HepG2 (cell line): Measurements from ENCODE around the gene DDX24. TPM values are rescaled to one million over a fixed set of nuclear protein-coding genes. Genes with fewer than 3 reads are reported as not detected.

ENCODE experiments used
- ARID2 ChIP-seq: sonication (generic); formaldehyde crosslinking; IDR thresholded peaks from 2 replicates; pipeline ENCODE4 v1.8.1; 2022; ENCODE audit warnings: mild to moderate bottlenecking, missing genetic modification reagents, borderline replicate concordance
- BCL6 ChIP-seq: IDR thresholded peaks from 2 replicates; pipeline ENCODE4 v1.6.1; 2016; ENCODE audit warnings: missing genetic modification reagents, missing compliant biosample characterization
- CBX2 ChIP-seq, 2 experiments: fragments of 200-600 bp in 1 of 2; sonication (generic); formaldehyde crosslinking in 1 of 2; IDR thresholded peaks; 2 replicates each; pipeline versions ENCODE4 v1.7.0 to v1.8.1; 2018 to 2022; ENCODE audit warnings: low read depth in 2 of 2, low read length in 1 of 2, mild to moderate bottlenecking in 1 of 2, missing genetic modification reagents in 1 of 2
- EP300 ChIP-seq, 3 experiments: sonication (generic) in 1 of 3; formaldehyde crosslinking in 1 of 3; IDR thresholded peaks; 2 replicates each; pipeline versions ENCODE4 v1.5.1 to v1.6.1; 2011 to 2020; ENCODE audit warnings: low read depth in 2 of 3, low read length in 2 of 3, borderline replicate concordance in 1 of 3, improper control_type of control experiment in 1 of 3, mild to moderate bottlenecking in 1 of 3, missing genetic modification reagents in 1 of 3, moderate library complexity in 1 of 3
- ESRRA ChIP-seq: sonication (generic); formaldehyde crosslinking; IDR thresholded peaks from 2 replicates; pipeline ENCODE4 v1.5.1; 2020; ENCODE audit warnings: mild to moderate bottlenecking, low read depth, missing genetic modification reagents
- FOSL1 ChIP-seq: sonication (generic); formaldehyde crosslinking; IDR thresholded peaks from 2 replicates; pipeline ENCODE4 v1.9.0; 2021; ENCODE audit warnings: missing genetic modification reagents, borderline replicate concordance
- FOXA3 ChIP-seq: IDR thresholded peaks from 2 replicates; pipeline ENCODE4 v1.6.1; 2016; ENCODE audit warnings: missing genetic modification reagents, missing compliant biosample characterization
- GATAD2A ChIP-seq: IDR thresholded peaks from 2 replicates; pipeline ENCODE4 v1.6.1; 2016
- ISX ChIP-seq: sonication (generic); formaldehyde crosslinking; conservative IDR thresholded peaks from 2 replicates; pipeline ENCODE4 v1.5.0; 2020; ENCODE audit warnings: missing genetic modification reagents
- JUND ChIP-seq: sonication (generic); formaldehyde crosslinking; IDR thresholded peaks from 2 replicates; pipeline ENCODE4 v1.8.0; 2022; ENCODE audit warnings: mild to moderate bottlenecking, missing genetic modification reagents
- MED1 ChIP-seq: sonication (generic); formaldehyde crosslinking; IDR thresholded peaks from 2 replicates; pipeline ENCODE4 v1.4.0; 2020; ENCODE audit warnings: missing genetic modification reagents
- MYC ChIP-seq: sonication (generic); formaldehyde crosslinking; IDR thresholded peaks from 2 replicates; pipeline ENCODE4 v1.9.0; 2021; ENCODE audit warnings: missing genetic modification reagents, borderline replicate concordance
- NCOA2 ChIP-seq: sonication (generic); formaldehyde crosslinking; IDR thresholded peaks from 2 replicates; pipeline ENCODE4 v1.8.0; 2022; ENCODE audit warnings: inconsistent platforms
- POLR2AphosphoS5 ChIP-seq: IDR thresholded peaks from 2 replicates; pipeline ENCODE4 v1.6.1; 2012; ENCODE audit warnings: low read depth, low read length
- PPARG ChIP-seq: conservative IDR thresholded peaks from 2 replicates; pipeline ENCODE4 v1.6.1; 2016; ENCODE audit warnings: missing biosample characterization, missing genetic modification reagents
- RARG ChIP-seq: sonication (generic); formaldehyde crosslinking; IDR thresholded peaks from 2 replicates; pipeline ENCODE4 v1.4.0; 2020; ENCODE audit warnings: low read depth, mild to moderate bottlenecking, missing genetic modification reagents
- RXRA ChIP-seq: sonication (generic); formaldehyde crosslinking; IDR thresholded peaks from 2 replicates; pipeline ENCODE4 v1.5.1; 2020; ENCODE audit warnings: missing genetic modification reagents
- TGIF2 ChIP-seq: IDR thresholded peaks from 2 replicates; pipeline ENCODE4 v1.6.1; 2016; ENCODE audit warnings: control low read depth, missing compliant biosample characterization
- THAP11 ChIP-seq: IDR thresholded peaks from 2 replicates; pipeline ENCODE4 v1.6.1; 2016; ENCODE audit warnings: missing biosample characterization, missing genetic modification reagents
- TMF1 ChIP-seq: sonication (generic); formaldehyde crosslinking; IDR thresholded peaks from 2 replicates; pipeline ENCODE4 v1.8.1; 2022; ENCODE audit warnings: low read depth, missing genetic modification reagents
- U2AF1 ChIP-seq: fragments of 200-400 bp; formaldehyde crosslinking; optimal IDR thresholded peaks from 2 replicates; pipeline ENCODE3; 2017; ENCODE audit warnings: mild to moderate bottlenecking, low read depth, low read length
- ZBTB21 ChIP-seq: sonication (generic); formaldehyde crosslinking; IDR thresholded peaks from 2 replicates; pipeline ENCODE4 v1.4.0; 2020; ENCODE audit warnings: missing genetic modification reagents
- ZKSCAN8 ChIP-seq: IDR thresholded peaks from 2 replicates; pipeline ENCODE4 v1.6.1; 2016; ENCODE audit warnings: borderline replicate concordance, missing genetic modification reagents, missing compliant biosample characterization
- ZNF12 ChIP-seq: sonication (generic); formaldehyde crosslinking; IDR thresholded peaks from 2 replicates; pipeline ENCODE4 v1.5.0; 2020; ENCODE audit warnings: missing genetic modification reagents
- ZNF326 ChIP-seq: sonication (generic); formaldehyde crosslinking; IDR thresholded peaks from 2 replicates; pipeline ENCODE4 v1.4.0; 2020; ENCODE audit warnings: missing genetic modification reagents, borderline replicate concordance
- ZNF670 ChIP-seq: sonication (generic); formaldehyde crosslinking; IDR thresholded peaks from 2 replicates; pipeline ENCODE4 v1.8.0; 2022; ENCODE audit warnings: mild to moderate bottlenecking, missing genetic modification reagents, borderline replicate concordance
- ZNF720 ChIP-seq: sonication (generic); formaldehyde crosslinking; IDR thresholded peaks from 2 replicates; pipeline ENCODE4 v1.4.0; 2020; ENCODE audit warnings: missing genetic modification reagents
- ZNF740 ChIP-seq: sonication (generic); formaldehyde crosslinking; IDR thresholded peaks from 2 replicates; pipeline ENCODE4 v1.4.0; 2020; ENCODE audit warnings: missing genetic modification reagents
- ZNF891 ChIP-seq: sonication (generic); formaldehyde crosslinking; IDR thresholded peaks from 2 replicates; pipeline ENCODE4 v1.5.0; 2020; ENCODE audit warnings: mild to moderate bottlenecking, missing genetic modification reagents
- polyA plus RNA-seq, 8 experiments: library from polyadenylated mRNA; depleted of rRNA in 3 of 8; stranded (reverse) in 7 of 8; unstranded in 1 of 8; fragments of >200 nt; fragmentation: Illumina TruSeq in 4 of 8; extraction: Trizol in 4 of 8; gene quantifications; 2 replicates each; pipeline versions ENCODE4 v1.2.1 to v1.2.3, GENCODE V29; 2011 to 2016; ENCODE audit warnings: low read depth in 4 of 8, missing spikeins in 1 of 8, mixed read lengths in 1 of 8; ENCODE audit not compliant: insufficient read depth in 1 of 8
- total RNA-seq, 5 experiments: library from RNA; depleted of rRNA; stranded (reverse); fragments of >200 nt; fragmentation: Illumina TruSeq; extraction: Trizol; gene quantifications; 2 replicates each; pipeline ENCODE4 v1.2.3, GENCODE V29; 2016; ENCODE audit warnings: low read depth in 1 of 5
- TF ChIP-seq, protein P1 (sequence below): sonication (generic); formaldehyde crosslinking; IDR thresholded peaks from 2 replicates; pipeline ENCODE4 v1.4.0; 2020; ENCODE audit warnings: missing genetic modification reagents
- TF ChIP-seq, protein P2 (sequence below): sonication (generic); formaldehyde crosslinking; conservative IDR thresholded peaks from 2 replicates; pipeline ENCODE4 v1.8.0; 2022; ENCODE audit warnings: mild to moderate bottlenecking, moderate library complexity, missing genetic modification reagents

DDX24 gene
- total and polyA plus RNA-seq, 2 of the 13 experiments (the other 11 are each of a cell fraction or from before 2014, with no cell fraction given), result 67.3 to 149 TPM

DNA sequence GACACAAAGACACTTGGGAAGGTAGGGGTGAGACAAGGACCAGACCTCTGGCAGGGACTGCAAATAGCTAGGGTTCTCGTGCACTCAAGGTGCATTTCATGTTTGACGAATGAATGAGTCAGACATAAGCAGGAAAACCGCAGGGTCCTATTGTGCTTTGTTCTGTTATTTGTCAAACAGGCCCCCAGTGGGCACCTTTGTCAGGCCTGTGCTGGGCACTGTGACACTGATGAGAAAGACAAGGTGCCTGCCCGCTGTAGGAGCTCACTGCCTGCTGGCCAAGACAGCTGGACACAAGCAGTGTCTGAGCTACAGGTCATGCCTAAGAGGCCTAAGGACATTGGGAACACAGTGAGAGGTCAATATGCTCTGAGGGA lies 52.6 kb downstream of the DDX24 start (continued):
- 0 out of 2 replicates have a peak, but pooled peaks have one; percentile 30 for TF ChIP-seq MED1 (CRISPR knock-in tag)
- no peak for TF ChIP-seq CBX2 (IDR thresholded peaks at IDR 0.05; ENCODE audit: low read depth, low read length)
- no peak for TF ChIP-seq CBX2 (CRISPR knock-in tag; IDR thresholded peaks at IDR 0.05; ENCODE audit: low read depth)
- TF ChIP-seq RARG (CRISPR knock-in tag), result no peak
- peak; percentile 27 to 69; a peak in 2 of 4 replicates for TF ChIP-seq EP300 (IDR thresholded peaks at IDR 0.05; ENCODE audit: low read depth in 2 of 2, low read length in 2 of 2)
- TF ChIP-seq EP300 (CRISPR knock-in tag; IDR thresholded peaks at IDR 0.05; ENCODE audit: borderline replicate concordance), result peak; percentile 71
- no peak for TF ChIP-seq ARID2 (CRISPR knock-in tag)
- TF ChIP-seq POLR2AphosphoS5, result no peak
- no peak for TF ChIP-seq TMF1 (CRISPR knock-in tag)
- TF ChIP-seq, protein P1, sequence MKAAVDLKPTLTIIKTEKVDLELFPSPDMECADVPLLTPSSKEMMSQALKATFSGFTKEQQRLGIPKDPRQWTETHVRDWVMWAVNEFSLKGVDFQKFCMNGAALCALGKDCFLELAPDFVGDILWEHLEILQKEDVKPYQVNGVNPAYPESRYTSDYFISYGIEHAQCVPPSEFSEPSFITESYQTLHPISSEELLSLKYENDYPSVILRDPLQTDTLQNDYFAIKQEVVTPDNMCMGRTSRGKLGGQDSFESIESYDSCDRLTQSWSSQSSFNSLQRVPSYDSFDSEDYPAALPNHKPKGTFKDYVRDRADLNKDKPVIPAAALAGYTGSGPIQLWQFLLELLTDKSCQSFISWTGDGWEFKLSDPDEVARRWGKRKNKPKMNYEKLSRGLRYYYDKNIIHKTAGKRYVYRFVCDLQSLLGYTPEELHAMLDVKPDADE (CRISPR knock-in tag), result no peak
- TF ChIP-seq FOSL1 (CRISPR knock-in tag), result peak; percentile 80
- 0 out of 2 replicates have a peak, but pooled peaks have one; percentile 9 for TF ChIP-seq ZBTB21 (CRISPR knock-in tag)
- no peak for TF ChIP-seq ISX (CRISPR knock-in tag)
- TF ChIP-seq ZNF891, result no peak
- TF ChIP-seq ZNF740, result no peak
- TF ChIP-seq MYC (CRISPR knock-in tag), result no peak; the same call in 1 of the 2 replicates
- no peak for TF ChIP-seq ZNF12 (CRISPR knock-in tag)
- TF ChIP-seq ZKSCAN8 (CRISPR knock-in tag), result peak; percentile 92
- peak; percentile 54 for TF ChIP-seq FOXA3 (CRISPR knock-in tag)
- TF ChIP-seq, protein P2, sequence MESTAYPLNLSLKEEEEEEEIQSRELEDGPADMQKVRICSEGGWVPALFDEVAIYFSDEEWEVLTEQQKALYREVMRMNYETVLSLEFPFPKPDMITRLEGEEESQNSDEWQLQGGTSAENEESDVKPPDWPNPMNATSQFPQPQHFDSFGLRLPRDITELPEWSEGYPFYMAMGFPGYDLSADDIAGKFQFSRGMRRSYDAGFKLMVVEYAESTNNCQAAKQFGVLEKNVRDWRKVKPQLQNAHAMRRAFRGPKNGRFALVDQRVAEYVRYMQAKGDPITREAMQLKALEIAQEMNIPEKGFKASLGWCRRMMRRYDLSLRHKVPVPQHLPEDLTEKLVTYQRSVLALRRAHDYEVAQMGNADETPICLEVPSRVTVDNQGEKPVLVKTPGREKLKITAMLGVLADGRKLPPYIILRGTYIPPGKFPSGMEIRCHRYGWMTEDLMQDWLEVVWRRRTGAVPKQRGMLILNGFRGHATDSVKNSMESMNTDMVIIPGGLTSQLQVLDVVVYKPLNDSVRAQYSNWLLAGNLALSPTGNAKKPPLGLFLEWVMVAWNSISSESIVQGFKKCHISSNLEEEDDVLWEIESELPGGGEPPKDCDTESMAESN (CRISPR knock-in tag), result no peak
- peak; percentile 30; the same call in 1 of the 2 replicates for TF ChIP-seq PPARG (CRISPR knock-in tag)
- 0 out of 2 replicates have a peak, but pooled peaks have one; percentile 29 for TF ChIP-seq NCOA2
- no peak for TF ChIP-seq ZNF670 (CRISPR knock-in tag)
- TF ChIP-seq JUND (CRISPR knock-in tag), result peak; percentile 70; the same call in 1 of the 2 replicates
- no peak for TF ChIP-seq ZNF326 (CRISPR knock-in tag)
- TF ChIP-seq ZNF720 (CRISPR knock-in tag), result no peak
- 0 out of 2 replicates have a peak, but pooled peaks have one; percentile 33 for TF ChIP-seq THAP11 (CRISPR knock-in tag)
- TF ChIP-seq U2AF1, result no peak
- no peak for TF ChIP-seq ESRRA (CRISPR knock-in tag)
- 0 out of 2 replicates have a peak, but pooled peaks have one; percentile 31 for TF ChIP-seq BCL6
- 0 out of 2 replicates have a peak, but pooled peaks have one; percentile 27 for TF ChIP-seq TGIF2 (CRISPR knock-in tag)
- peak; percentile 52; the same call in 1 of the 2 replicates for TF ChIP-seq RXRA (CRISPR knock-in tag)
- TF ChIP-seq GATAD2A, result peak; percentile 85
